Neural progenitor cell (in vitro differentiated cells): Measurements from ENCODE around the gene C12orf75. TPM values are rescaled to one million over a fixed set of nuclear protein-coding genes. Genes with fewer than 3 reads are reported as not detected.
"Not testable (repeated sequence)": the region's sequence is repeated elsewhere in the genome, so short reads cannot be mapped to it uniquely, and the experiment has no call there.

ENCODE experiments used
- DNase-seq: peaks from one replicate; pipeline ENCODE4 v3.0.0-alpha.2; 2016; ENCODE audit warnings: low spot score
- H2AFZ ChIP-seq: fragments of 200-600 bp; sonication (generic); replicated peaks from 2 replicates; pipeline ENCODE4 v1.6.1; 2016; ENCODE audit warnings: antibody characterized with exemption
- H3F3A ChIP-seq: fragments of 200-600 bp; sonication (generic); 2 replicates; pipeline ENCODE4 v1.6.1; 2016; ENCODE audit warnings: antibody characterized with exemption, low read depth
- H3K27ac ChIP-seq: fragments of 200-600 bp; sonication (generic); 2 replicates; pipeline ENCODE4 v1.5.1; 2016; ENCODE audit warnings: mild to moderate bottlenecking
- H3K27me3 ChIP-seq: fragments of 200-600 bp; sonication (generic); 2 replicates; pipeline ENCODE4 v1.6.1; 2016; ENCODE audit warnings: mild to moderate bottlenecking, moderate library complexity
- H3K36me3 ChIP-seq: fragments of 200-600 bp; sonication (generic); 2 replicates; pipeline ENCODE4 v1.5.1; 2016
- H3K4me1 ChIP-seq: fragments of 200-600 bp; sonication (generic); 2 replicates; pipeline ENCODE4 v1.6.1; 2016; ENCODE audit warnings: mixed run types
- H3K4me2 ChIP-seq: fragments of 200-600 bp; sonication (generic); 2 replicates; pipeline ENCODE4 v1.6.1; 2016
- H3K4me3 ChIP-seq: fragments of 200-600 bp; sonication (generic); 2 replicates; pipeline ENCODE4 v1.5.1; 2016
- H3K79me2 ChIP-seq: fragments of 200-600 bp; sonication (generic); 2 replicates; pipeline ENCODE4 v1.6.1; 2016; ENCODE audit warnings: low read depth
- H3K9ac ChIP-seq: fragments of 200-600 bp; sonication (generic); 2 replicates; pipeline ENCODE4 v1.6.1; 2016
- H3K9me3 ChIP-seq: fragments of 200-600 bp; sonication (generic); 2 replicates; pipeline ENCODE4 v1.5.1; 2016; ENCODE audit warnings: low read depth
- H4K20me1 ChIP-seq: fragments of 200-600 bp; sonication (generic); 2 replicates; pipeline ENCODE4 v1.6.1; 2016; ENCODE audit warnings: low read depth
- H3K27ac Mint-ChIP-seq: 3 replicates; pipeline ENCODE4 v1.8.0; 2021; ENCODE audit warnings: mixed read lengths
- H3K27me3 Mint-ChIP-seq: 2 replicates; pipeline ENCODE4 v1.8.0; 2022; ENCODE audit warnings: low read depth, mild to moderate bottlenecking, inconsistent platforms, moderate library complexity, mixed read lengths; ENCODE audit not compliant: insufficient read depth
- H3K36me3 Mint-ChIP-seq: 3 replicates; pipeline ENCODE4 v1.8.0; 2021; ENCODE audit warnings: mixed read lengths
- H3K4me1 Mint-ChIP-seq: 3 replicates; pipeline ENCODE4 v1.8.0; 2021; ENCODE audit warnings: mixed read lengths
- H3K4me3 Mint-ChIP-seq: 3 replicates; pipeline ENCODE4 v1.8.0; 2021; ENCODE audit warnings: mild to moderate bottlenecking, moderate library complexity, mixed read lengths
- H3K9me3 Mint-ChIP-seq: 3 replicates; pipeline ENCODE4 v1.8.0; 2020; ENCODE audit warnings: mixed read lengths
- EZH2 ChIP-seq: fragments of 200-600 bp; sonication (generic); IDR thresholded peaks from 2 replicates; pipeline ENCODE4 v1.6.1; 2017; ENCODE audit warnings: antibody characterized with exemption, mild to moderate bottlenecking, moderate library complexity
- EZH2phosphoT487 ChIP-seq: fragments of 200-600 bp; sonication (generic); IDR thresholded peaks from 2 replicates; pipeline ENCODE4 v1.6.1; 2017; ENCODE audit warnings: antibody characterized with exemption
- total RNA-seq: library from RNA; depleted of rRNA; stranded (reverse); fragments of >200 nt; gene quantifications from 2 replicates; pipeline ENCODE4 v1.2.3, GENCODE V29; 2015; ENCODE audit warnings: low replicate concordance
- TF ChIP-seq, protein P1 (sequence below): fragments of 200-600 bp; sonication (generic); IDR thresholded peaks from 2 replicates; pipeline ENCODE4 v1.5.1; 2017; ENCODE audit warnings: antibody characterized with exemption, mild to moderate bottlenecking

The C12orf75 gene
- total RNA-seq, 1 donor from 2014 or later = 59.9 TPM

DNA sequence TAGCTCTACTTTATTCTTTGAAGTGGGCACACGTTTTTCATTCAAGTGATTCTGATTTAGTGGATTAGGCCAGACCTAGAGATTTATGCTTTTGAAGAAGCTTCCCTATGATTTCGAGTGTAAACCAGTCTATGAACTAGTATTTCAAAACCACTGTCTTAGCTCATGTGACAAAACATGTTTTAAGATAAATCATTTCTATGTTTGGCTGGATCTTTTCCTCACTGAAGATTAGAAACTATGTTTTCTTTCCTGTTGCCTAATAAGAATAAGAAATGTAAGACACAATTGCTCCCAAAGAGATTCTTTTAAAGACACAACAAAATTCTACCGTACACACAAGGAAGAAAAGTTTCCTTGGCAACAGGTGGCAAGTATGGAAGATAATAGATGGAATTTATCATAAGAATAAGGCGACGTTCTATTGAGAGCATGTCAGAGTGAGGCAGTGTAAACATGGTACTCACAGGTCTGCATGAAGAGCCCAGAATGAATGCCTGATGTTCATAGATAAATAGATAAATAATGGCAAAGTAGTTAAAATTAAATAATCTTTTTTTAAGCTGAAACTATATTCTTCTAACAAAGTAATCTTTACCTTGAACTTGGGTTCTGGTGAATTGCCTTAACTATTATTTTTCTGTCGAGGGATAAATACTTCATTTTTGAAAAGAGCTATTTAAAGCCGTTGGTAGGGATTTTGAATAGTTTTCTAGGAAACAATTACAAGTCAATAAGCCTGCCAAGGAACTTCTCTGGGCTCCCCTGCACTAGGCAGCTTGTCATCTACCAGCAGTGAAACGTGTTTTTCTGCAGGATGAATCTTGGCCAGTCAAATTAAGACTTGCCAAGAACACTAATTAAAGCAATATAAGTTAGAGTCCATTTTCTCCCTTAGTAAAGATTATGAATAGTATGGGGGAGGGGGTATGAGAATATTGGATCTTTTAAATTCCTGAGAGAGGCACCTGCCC, 34.1 kb upstream of the C12orf75 start:
- Mint-ChIP-seq H3K36me3 (peaks cover 7% of the 10 kb centered on the region), H3K27ac (peak overlapping the region; percentile 88), H3K4me3 (no peak overlapping the region), H3K27me3 (peaks cover 2% of the 10 kb centered on the region), H3K9me3 (peaks cover 22% of the 10 kb centered on the region), H3K4me1 (peaks cover 12% of the 10 kb centered on the region)
- H3K36me3 ChIP-seq = no peaks in the 10 kb centered on the region
- DNase-seq = no peak
- no peak overlapping the region for H3K4me3 ChIP-seq
- no peaks in the 10 kb centered on the region for H3F3A ChIP-seq
- no peaks in the 10 kb centered on the region for H4K20me1 ChIP-seq
- no peaks in the 10 kb centered on the region for H3K9me3 ChIP-seq
- H3K9ac ChIP-seq = no peak overlapping the region
- H3K27ac ChIP-seq = no peak overlapping the region
- H2AFZ ChIP-seq = no peak overlapping the region
- H3K27me3 ChIP-seq = no peaks in the 10 kb centered on the region
- no peaks in the 10 kb centered on the region for H3K4me1 ChIP-seq
- H3K79me2 ChIP-seq = no peaks in the 10 kb centered on the region
- TF ChIP-seq, protein P1, sequence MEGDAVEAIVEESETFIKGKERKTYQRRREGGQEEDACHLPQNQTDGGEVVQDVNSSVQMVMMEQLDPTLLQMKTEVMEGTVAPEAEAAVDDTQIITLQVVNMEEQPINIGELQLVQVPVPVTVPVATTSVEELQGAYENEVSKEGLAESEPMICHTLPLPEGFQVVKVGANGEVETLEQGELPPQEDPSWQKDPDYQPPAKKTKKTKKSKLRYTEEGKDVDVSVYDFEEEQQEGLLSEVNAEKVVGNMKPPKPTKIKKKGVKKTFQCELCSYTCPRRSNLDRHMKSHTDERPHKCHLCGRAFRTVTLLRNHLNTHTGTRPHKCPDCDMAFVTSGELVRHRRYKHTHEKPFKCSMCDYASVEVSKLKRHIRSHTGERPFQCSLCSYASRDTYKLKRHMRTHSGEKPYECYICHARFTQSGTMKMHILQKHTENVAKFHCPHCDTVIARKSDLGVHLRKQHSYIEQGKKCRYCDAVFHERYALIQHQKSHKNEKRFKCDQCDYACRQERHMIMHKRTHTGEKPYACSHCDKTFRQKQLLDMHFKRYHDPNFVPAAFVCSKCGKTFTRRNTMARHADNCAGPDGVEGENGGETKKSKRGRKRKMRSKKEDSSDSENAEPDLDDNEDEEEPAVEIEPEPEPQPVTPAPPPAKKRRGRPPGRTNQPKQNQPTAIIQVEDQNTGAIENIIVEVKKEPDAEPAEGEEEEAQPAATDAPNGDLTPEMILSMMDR = no peak
- no peak for TF ChIP-seq EZH2
- no peak overlapping the region for H3K4me2 ChIP-seq

DNA sequence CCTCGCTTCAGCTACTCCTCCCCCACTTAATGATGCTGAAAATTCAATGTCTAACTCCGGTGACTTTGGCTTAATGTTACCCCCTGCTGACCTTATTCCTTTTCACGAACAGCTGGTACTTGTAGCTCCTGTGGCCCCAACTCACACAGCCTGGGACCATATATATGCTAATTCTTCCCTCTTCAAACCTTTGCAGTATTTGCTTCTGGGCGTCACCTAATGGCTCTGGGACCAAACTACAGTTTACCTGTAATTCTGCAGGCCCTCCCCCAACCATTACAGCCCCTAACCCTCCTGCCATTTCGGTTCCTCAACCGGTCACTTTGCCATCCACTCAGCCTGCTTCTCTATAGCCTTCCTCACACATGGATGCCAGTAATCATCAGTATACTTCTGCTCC, 29.6 kb upstream of the C12orf75 start:
- Histone ChIP-seq H3K4me1 (no peaks in the 10 kb centered on the region), H3K36me3 (no peaks in the 10 kb centered on the region), H3K9ac (no peak overlapping the region), H3K27ac (no peak overlapping the region), H3K4me3 (no peak overlapping the region), H2AFZ (no peak overlapping the region), H3K79me2 (no peaks in the 10 kb centered on the region), H3K4me2 (no peak overlapping the region), H3K27me3 (no peaks in the 10 kb centered on the region), H3F3A (no peaks in the 10 kb centered on the region), H4K20me1 (no peaks in the 10 kb centered on the region), H3K9me3 (no peaks in the 10 kb centered on the region)
- no peak for DNase-seq
- Mint-ChIP-seq H3K4me3 (no peak overlapping the region), H3K9me3 (peaks cover 22% of the 10 kb centered on the region), H3K4me1 (peaks cover 11% of the 10 kb centered on the region), H3K27me3 (peaks cover 2% of the 10 kb centered on the region), H3K36me3 (peaks cover 7% of the 10 kb centered on the region), H3K27ac (no peak overlapping the region)
- TF ChIP-seq EZH2 = no peak
- TF ChIP-seq, protein P1 = no peak
- no peak for TF ChIP-seq EZH2phosphoT487

DNA sequence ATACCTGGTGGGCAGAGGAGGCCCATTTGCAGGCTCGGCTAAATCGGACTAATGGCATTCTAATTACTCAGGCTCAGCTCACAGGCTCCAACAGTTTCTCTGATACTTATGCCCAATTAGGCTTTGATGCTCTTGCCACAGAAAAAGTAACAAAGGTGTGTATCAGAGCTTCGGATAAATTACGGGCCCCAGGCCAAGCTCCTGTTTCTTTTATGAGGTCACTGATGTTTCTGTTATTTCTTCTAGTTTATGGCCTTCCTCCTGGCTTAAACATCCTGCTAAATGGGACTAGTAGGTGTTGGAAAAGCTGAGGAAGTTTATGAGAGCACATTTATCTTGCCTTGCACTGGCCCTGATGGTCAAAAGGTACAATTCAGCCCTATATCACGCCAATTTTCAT, 28.8 kb upstream of the C12orf75 start:
- Histone ChIP-seq H3K4me3 (no peak overlapping the region), H2AFZ (no peak overlapping the region), H3K9ac (no peak overlapping the region), H3K27me3 (no peaks in the 10 kb centered on the region), H4K20me1 (no peaks in the 10 kb centered on the region), H3K4me2 (no peak overlapping the region), H3K9me3 (no peaks in the 10 kb centered on the region), H3K36me3 (no peaks in the 10 kb centered on the region), H3K79me2 (no peaks in the 10 kb centered on the region), H3F3A (no peaks in the 10 kb centered on the region), H3K27ac (no peak overlapping the region), H3K4me1 (no peaks in the 10 kb centered on the region)
- Mint-ChIP-seq H3K36me3 (peaks cover 7% of the 10 kb centered on the region), H3K4me3 (no peak overlapping the region), H3K27me3 (peaks cover 2% of the 10 kb centered on the region), H3K27ac (no peak overlapping the region), H3K4me1 (peaks cover 3% of the 10 kb centered on the region), H3K9me3 (peaks cover 22% of the 10 kb centered on the region)
- DNase-seq = no peak
- TF ChIP-seq EZH2phosphoT487 (no peak), EZH2 (no peak)
- TF ChIP-seq, protein P1 = no peak

DNA sequence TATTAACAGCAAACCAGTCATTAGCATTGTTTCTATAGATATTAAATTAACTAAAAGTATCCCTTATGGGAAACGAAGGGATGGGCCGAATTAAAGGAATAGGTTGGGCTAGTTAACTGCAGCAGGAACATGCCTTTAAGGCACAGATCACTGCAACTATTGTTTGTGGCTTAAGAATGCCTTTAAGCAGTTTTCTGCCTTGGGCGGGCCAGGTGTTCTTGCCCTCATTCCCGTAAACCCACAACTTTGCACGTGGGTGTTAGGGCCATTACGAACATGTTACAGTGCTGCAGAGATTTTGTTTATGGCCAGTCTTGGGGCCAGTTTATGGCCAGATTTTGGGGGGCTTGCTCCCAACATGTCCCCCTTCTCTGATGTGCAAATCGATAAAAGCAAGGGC, 27.5 kb upstream of the C12orf75 start:
- H3K36me3 Mint-ChIP-seq, H3K27ac Mint-ChIP-seq, H3K27me3 ChIP-seq, H3K9ac ChIP-seq, H3K36me3 ChIP-seq, H3K4me3 ChIP-seq, H3K4me1 ChIP-seq, H2AFZ ChIP-seq, H3K9me3 ChIP-seq, H3K27ac ChIP-seq, H3K4me1 Mint-ChIP-seq, H4K20me1 ChIP-seq, DNase-seq, H3F3A ChIP-seq, H3K79me2 ChIP-seq, H3K27me3 Mint-ChIP-seq, H3K4me3 Mint-ChIP-seq, H3K4me2 ChIP-seq: not testable (repeated sequence)
- peaks cover 18% of the 10 kb centered on the region for H3K9me3 Mint-ChIP-seq

DNA sequence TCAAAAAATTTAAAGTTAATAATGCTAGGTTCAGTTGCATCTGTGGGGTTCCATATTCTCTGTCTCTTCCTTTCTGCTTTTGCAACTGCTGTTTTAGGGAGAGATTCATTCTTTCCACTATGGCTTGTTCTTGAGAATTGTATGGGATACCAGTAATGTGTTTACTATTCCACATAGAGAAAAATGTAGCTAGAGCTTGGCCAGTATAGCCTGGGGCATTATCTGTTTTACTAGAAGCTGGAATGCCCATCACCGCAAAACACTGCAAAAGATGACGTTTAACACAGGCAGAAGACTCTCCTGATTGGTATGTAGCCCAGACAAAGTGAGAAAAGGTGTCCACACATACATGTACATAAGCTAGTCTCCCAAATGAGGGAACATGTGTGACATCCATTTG, 25.9 kb upstream of the C12orf75 start:
- peaks cover 15% of the 10 kb centered on the region for H3K9me3 Mint-ChIP-seq
- not testable (repeated sequence) for H3K9ac ChIP-seq, H3K27me3 ChIP-seq, H3K4me1 ChIP-seq, H3K36me3 Mint-ChIP-seq, H3K9me3 ChIP-seq, H4K20me1 ChIP-seq, H3K4me1 Mint-ChIP-seq, H3K4me2 ChIP-seq, H3K27ac ChIP-seq, H3F3A ChIP-seq, H3K27me3 Mint-ChIP-seq, H2AFZ ChIP-seq, H3K27ac Mint-ChIP-seq, H3K36me3 ChIP-seq, H3K79me2 ChIP-seq, H3K4me3 ChIP-seq, H3K4me3 Mint-ChIP-seq, DNase-seq
